Hepatocyte (in vitro differentiated cells): ENCODE results near the gene AK1.

ENCODE experiments used
- EZH2 ChIP-seq: fragments of 200-600 bp; sonication (generic); IDR thresholded peaks from 2 replicates; pipeline ENCODE4 v1.6.1; 2016; ENCODE audit warnings: antibody characterized with exemption, mild to moderate bottlenecking, borderline replicate concordance
- EZH2phosphoT487 ChIP-seq: fragments of 200-600 bp; sonication (generic); IDR thresholded peaks from one replicate; pipeline ENCODE4 v1.6.1; 2018; ENCODE audit warnings: antibody characterized with exemption, mild to moderate bottlenecking, low read depth, moderate library complexity; ENCODE audit not compliant: unreplicated experiment, severe bottlenecking
- TF ChIP-seq, protein P1 (sequence below): fragments of 200-600 bp; sonication (generic); IDR thresholded peaks from 2 replicates; pipeline ENCODE4 v1.5.1; 2016; ENCODE audit warnings: antibody characterized with exemption, mild to moderate bottlenecking; ENCODE audit not compliant: poor library complexity

- TF ChIP-seq, protein P1, sequence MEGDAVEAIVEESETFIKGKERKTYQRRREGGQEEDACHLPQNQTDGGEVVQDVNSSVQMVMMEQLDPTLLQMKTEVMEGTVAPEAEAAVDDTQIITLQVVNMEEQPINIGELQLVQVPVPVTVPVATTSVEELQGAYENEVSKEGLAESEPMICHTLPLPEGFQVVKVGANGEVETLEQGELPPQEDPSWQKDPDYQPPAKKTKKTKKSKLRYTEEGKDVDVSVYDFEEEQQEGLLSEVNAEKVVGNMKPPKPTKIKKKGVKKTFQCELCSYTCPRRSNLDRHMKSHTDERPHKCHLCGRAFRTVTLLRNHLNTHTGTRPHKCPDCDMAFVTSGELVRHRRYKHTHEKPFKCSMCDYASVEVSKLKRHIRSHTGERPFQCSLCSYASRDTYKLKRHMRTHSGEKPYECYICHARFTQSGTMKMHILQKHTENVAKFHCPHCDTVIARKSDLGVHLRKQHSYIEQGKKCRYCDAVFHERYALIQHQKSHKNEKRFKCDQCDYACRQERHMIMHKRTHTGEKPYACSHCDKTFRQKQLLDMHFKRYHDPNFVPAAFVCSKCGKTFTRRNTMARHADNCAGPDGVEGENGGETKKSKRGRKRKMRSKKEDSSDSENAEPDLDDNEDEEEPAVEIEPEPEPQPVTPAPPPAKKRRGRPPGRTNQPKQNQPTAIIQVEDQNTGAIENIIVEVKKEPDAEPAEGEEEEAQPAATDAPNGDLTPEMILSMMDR: no peak
- TF ChIP-seq EZH2 (no peak), EZH2phosphoT487 (no peak)
Measured at GRCh38 chr9:127898433-127899127, 21.1 kb upstream of the AK1 start.
